Activated gamma-delta T cell treated with Interleukin-2 at 50 U/mL for 16 hours (primary cell): ENCODE measurements around the gene TSHZ2.
"Not testable (repeated sequence)": the region's sequence is repeated elsewhere in the genome, so short reads cannot be mapped to it uniquely, and the experiment has no call there.

Experiments used
- DNase-seq: peaks from one replicate; pipeline ENCODE4 v3.0.0-alpha.2; 2020

The TSHZ2 gene

GRCh38 chr20:53399592-53400335, 427.6 kb downstream of the TSHZ2 start:
- no peak for DNase-seq

- peak; percentile 41 for DNase-seq
These were observed 430.3 kb downstream of the TSHZ2 start for GRCh38 chr20:53402233-53403005.

- no peak for DNase-seq
These were observed 430.9 kb downstream of the TSHZ2 start for GRCh38 chr20:53403029-53403428.

GRCh38 chr20:53405139-53405538, 433.0 kb downstream of the TSHZ2 start:
- no peak for DNase-seq

- no peak for DNase-seq
These were observed 434.4 kb downstream of the TSHZ2 start for GRCh38 chr20:53406580-53406979.

- DNase-seq, result no peak
These were observed 436.7 kb downstream of the TSHZ2 start for GRCh38 chr20:53408691-53409446.

- no peak for DNase-seq
These were observed 437.2 kb downstream of the TSHZ2 start for GRCh38 chr20:53409447-53409717.

GRCh38 chr20:53411129-53411528, 439.0 kb downstream of the TSHZ2 start:
- no peak for DNase-seq

- DNase-seq, result no peak
These were observed 439.7 kb downstream of the TSHZ2 start for GRCh38 chr20:53411891-53412290.

GRCh38 chr20:53412577-53413185, 440.5 kb downstream of the TSHZ2 start:
- DNase-seq, result no peak

GRCh38 chr20:53413186-53413631, 441.1 kb downstream of the TSHZ2 start:
- DNase-seq, result peak; percentile 48

- DNase-seq, result not testable (repeated sequence)
These were observed 441.7 kb downstream of the TSHZ2 start for GRCh38 chr20:53413845-53414244.

- no peak for DNase-seq
These were observed 447.7 kb downstream of the TSHZ2 start for GRCh38 chr20:53419693-53420460.

- DNase-seq, result no peak
These were observed 449.2 kb downstream of the TSHZ2 start for GRCh38 chr20:53421343-53421742.

- DNase-seq, result no peak
These were observed 449.9 kb downstream of the TSHZ2 start for GRCh38 chr20:53422039-53422438.

GRCh38 chr20:53423587-53424146, 451.5 kb downstream of the TSHZ2 start:
- no peak for DNase-seq

- no peak for DNase-seq
These were observed 453.3 kb downstream of the TSHZ2 start for GRCh38 chr20:53425481-53425880.

- no peak for DNase-seq
These were observed 453.8 kb downstream of the TSHZ2 start for GRCh38 chr20:53425941-53426340.

GRCh38 chr20:53426766-53427312, 454.7 kb downstream of the TSHZ2 start:
- no peak for DNase-seq

- no peak for DNase-seq
These were observed 455.8 kb downstream of the TSHZ2 start for GRCh38 chr20:53427951-53428350.

- no peak for DNase-seq
These were observed 456.4 kb downstream of the TSHZ2 start for GRCh38 chr20:53428588-53428987.

- DNase-seq, result no peak
These were observed 456.8 kb downstream of the TSHZ2 start for GRCh38 chr20:53428996-53429395.
